Measurements from ENCODE around the gene NR2F2.

Gene NR2F2

DNA sequence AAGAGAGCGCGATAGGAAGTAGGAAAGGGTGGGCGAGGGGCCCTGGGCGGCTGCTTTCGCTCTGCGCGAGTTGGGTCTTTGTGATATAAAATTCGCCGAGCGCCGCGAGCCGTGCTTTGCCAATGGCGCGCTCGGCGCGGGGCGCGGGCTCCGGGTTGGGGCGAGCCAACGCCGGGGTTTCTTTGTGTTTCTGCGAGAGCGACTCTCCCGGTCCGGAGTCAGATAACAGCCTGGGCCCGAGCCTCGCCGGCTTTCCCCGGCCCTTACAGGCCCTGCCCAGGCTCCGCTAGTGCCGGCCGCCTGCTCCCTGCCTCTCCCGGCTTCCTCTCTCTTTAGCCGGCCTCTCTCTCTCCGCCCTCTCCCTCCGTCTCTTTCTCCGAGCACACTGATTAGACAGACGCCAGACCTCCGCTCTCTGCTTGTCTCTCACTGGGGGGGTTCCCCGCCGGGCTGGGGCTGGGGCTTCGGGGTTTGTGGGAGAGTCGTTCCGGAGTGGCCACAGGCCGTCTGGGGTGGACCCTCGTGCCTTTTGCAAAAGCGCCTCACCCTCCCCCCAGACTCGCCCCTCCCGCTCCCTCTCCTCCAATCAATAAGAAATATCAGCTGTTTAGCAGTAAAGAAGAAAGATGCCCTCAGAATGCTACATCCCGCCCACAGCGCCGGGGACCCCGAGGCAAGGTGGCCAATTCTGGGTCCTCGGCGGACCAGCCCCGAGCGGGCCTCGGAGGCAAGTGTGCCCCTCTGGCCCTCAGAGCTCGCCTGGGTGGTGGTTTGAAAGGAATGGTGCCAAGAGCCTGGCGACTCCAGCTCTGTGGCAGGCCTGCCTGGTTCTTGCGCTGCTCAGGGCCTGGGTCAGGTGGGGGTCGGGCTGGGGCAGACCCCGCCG lies 2.9 kb downstream of the NR2F2 start:
- peaks cover 28% of the 10 kb centered on the region for H3K4me1 Mint-ChIP-seq (ENCODE audit: low read depth)
- H3K4me3 Mint-ChIP-seq = peak overlapping the region; percentile 50
- no peak for DNase-seq
- no peak overlapping the region for H3K27ac Mint-ChIP-seq
- no peaks in the 10 kb centered on the region for H3K9me3 Mint-ChIP-seq
- H3K36me3 Mint-ChIP-seq (ENCODE audit: low read depth) = no peaks in the 10 kb centered on the region
- peaks cover 91% of the 10 kb centered on the region for H3K27me3 Mint-ChIP-seq

DNA sequence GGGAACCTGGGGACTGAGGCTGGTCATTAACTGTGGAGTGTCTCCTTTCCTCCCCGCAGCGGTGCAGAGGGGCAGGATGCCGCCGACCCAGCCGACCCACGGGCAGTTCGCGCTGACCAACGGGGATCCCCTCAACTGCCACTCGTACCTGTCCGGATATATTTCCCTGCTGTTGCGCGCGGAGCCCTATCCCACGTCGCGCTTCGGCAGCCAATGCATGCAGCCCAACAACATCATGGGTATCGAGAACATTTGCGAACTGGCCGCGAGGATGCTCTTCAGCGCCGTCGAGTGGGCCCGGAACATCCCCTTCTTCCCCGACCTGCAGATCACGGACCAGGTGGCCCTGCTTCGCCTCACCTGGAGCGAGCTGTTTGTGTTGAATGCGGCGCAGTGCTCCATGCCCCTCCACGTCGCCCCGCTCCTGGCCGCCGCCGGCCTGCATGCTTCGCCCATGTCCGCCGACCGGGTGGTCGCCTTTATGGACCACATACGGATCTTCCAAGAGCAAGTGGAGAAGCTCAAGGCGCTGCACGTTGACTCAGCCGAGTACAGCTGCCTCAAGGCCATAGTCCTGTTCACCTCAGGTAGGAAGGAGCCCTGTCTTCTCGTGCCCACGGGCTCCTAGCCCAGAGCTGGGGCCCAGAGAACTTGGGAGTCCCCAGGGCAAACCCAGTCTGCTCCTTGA lies 3.7 kb downstream of the NR2F2 start:
- Mint-ChIP-seq H3K36me3 (ENCODE audit: low read depth) (no peaks in the 10 kb centered on the region), H3K27ac (no peak overlapping the region), H3K9me3 (no peaks in the 10 kb centered on the region), H3K4me1 (ENCODE audit: low read depth) (peaks cover 28% of the 10 kb centered on the region), H3K27me3 (peaks cover 89% of the 10 kb centered on the region), H3K4me3 (no peak overlapping the region)
- no peak for DNase-seq

DNA sequence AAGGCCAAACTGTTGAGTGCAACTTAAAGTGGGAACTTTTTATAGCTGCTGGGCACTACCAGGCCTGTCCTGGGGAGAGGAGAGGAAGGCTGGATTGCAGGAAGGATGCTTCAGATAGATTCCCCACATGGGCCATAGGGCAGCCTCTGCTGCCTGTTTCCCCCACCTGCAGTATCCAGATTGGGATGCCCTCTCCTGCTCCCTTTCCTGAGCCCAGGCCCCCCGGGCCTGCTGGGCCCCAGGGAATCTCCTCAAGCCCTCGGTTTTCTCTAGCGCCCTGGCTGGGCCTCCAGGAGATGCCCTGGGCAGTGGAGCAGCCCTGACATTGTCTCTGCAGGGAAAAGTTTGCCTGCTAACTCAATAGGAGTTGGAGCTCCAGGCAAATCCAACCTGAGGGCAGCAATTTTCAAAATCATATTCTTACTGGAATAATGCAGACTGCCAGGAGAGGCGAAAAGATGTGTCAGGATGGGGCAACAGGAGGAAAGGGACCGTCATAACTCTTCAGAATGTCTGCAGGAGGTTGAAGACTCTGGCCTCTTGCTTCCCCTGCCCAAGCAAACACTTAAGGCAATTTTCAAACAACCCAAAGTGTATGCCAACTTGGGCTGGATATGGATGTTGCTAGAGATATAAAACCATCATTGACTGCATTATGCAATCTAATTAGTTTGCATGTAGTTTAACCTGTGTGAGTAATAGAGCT lies 4.4 kb downstream of the NR2F2 start:
- Mint-ChIP-seq H3K36me3 (ENCODE audit: low read depth) (no peaks in the 10 kb centered on the region), H3K27ac (no peak overlapping the region), H3K4me1 (ENCODE audit: low read depth) (peaks cover 27% of the 10 kb centered on the region), H3K27me3 (peaks cover 89% of the 10 kb centered on the region), H3K9me3 (no peaks in the 10 kb centered on the region), H3K4me3 (no peak overlapping the region)
- no peak for DNase-seq

DNA sequence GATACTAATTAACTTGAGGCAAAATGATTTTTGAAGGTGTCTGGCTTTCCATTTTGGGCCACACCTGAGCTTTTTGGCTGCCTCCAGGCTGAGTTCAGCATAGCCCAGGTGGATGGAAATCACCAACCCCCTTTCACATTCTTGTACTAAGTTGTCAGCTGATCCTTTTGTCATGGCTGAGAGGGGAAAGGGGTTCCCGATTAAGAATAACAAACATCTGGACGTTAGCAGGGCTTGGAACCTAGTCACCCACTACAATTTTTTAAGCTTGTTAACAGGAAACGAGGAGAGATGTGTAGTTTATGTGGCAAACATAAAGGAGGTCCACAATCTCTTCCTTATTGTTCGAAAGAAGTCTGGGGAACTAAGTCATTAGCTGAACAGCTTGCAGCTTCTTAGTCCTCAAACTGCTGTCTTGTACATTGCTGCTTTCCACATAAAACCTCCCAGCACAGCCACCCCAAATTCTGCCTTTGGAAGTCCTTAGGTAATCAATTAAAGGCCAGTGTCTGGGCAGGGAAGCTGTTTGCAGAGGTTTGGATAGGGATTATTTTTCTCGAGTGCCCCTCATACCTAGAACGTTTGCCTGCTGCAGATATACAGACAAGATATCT lies 5.0 kb downstream of the NR2F2 start:
- H3K27me3 Mint-ChIP-seq = peaks cover 92% of the 10 kb centered on the region
- peaks cover 26% of the 10 kb centered on the region for H3K4me1 Mint-ChIP-seq (ENCODE audit: low read depth)
- no peak for DNase-seq
- H3K4me3 Mint-ChIP-seq = no peak overlapping the region
- no peak overlapping the region for H3K27ac Mint-ChIP-seq
- H3K36me3 Mint-ChIP-seq (ENCODE audit: low read depth) = no peaks in the 10 kb centered on the region
- peaks cover 6% of the 10 kb centered on the region for H3K9me3 Mint-ChIP-seq

DNA sequence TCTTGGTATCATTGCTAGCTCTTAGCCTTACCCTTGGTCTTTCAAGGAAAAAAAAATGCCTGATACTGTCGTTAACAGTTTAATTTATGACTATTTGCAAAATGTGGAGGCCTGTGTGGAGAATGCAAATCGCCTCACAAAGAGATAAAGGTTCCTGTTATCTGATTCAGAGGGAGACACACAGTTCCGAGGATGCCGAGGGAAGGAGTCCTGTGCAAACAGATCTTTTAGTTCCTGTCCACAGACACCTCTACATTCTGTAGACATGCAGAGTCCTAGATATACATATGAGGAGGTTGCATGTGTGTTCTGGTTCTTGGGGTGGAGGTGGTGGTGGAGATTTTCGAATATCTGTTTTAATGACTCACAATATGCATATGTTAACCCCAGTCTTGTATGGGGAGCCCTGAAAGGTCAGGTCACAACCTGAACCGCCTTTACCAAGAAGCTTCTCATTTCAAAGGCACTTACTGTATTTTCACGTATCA lies 5.7 kb downstream of the NR2F2 start:
- peaks cover 25% of the 10 kb centered on the region for H3K4me1 Mint-ChIP-seq (ENCODE audit: low read depth)
- H3K9me3 Mint-ChIP-seq = peaks cover 6% of the 10 kb centered on the region
- no peaks in the 10 kb centered on the region for H3K36me3 Mint-ChIP-seq (ENCODE audit: low read depth)
- peaks cover 92% of the 10 kb centered on the region for H3K27me3 Mint-ChIP-seq
- no peak overlapping the region for H3K4me3 Mint-ChIP-seq
- no peak overlapping the region for H3K27ac Mint-ChIP-seq
- no peak for DNase-seq

DNA sequence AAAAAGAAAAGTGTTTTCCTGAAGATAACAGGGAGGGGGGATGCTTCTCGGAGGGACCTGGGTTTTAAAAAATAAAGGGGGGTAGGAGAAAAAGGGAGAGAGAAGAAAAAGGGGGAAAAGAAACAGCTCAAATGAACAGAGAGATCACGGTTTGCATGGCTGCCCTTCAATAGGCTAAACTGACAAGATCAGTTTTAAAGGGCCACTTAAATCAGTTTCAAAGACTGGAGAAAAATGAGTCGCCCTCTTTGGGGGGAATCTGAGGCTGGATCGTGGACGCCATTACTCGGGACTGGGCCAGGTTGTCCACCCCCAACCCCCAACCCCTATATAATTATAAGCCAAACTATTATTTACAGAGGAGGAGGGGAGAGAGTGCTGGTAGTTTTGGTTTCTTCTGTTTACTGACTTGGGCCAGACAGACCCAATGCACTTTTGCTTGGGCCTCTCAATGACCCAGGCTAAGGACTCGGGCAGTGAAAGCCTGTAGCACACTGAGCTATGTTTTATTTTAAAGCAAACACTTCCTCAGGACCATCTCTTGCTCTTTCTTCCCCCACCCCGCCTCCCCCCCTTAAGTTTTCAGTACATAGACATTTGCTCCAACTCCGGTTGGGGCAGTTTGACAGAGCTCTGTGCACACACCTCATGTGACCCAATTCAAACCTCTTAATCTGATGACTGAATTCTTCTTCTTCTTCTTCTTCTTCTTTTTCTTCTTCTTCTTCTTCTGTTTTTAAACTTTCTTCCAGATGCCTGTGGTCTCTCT lies 6.3 kb downstream of the NR2F2 start:
- Mint-ChIP-seq H3K27me3 (peaks cover 93% of the 10 kb centered on the region), H3K27ac (no peak overlapping the region), H3K4me1 (ENCODE audit: low read depth) (peaks cover 24% of the 10 kb centered on the region), H3K36me3 (ENCODE audit: low read depth) (no peaks in the 10 kb centered on the region), H3K4me3 (no peak overlapping the region), H3K9me3 (peaks cover 6% of the 10 kb centered on the region)
- DNase-seq = no peak

DNA sequence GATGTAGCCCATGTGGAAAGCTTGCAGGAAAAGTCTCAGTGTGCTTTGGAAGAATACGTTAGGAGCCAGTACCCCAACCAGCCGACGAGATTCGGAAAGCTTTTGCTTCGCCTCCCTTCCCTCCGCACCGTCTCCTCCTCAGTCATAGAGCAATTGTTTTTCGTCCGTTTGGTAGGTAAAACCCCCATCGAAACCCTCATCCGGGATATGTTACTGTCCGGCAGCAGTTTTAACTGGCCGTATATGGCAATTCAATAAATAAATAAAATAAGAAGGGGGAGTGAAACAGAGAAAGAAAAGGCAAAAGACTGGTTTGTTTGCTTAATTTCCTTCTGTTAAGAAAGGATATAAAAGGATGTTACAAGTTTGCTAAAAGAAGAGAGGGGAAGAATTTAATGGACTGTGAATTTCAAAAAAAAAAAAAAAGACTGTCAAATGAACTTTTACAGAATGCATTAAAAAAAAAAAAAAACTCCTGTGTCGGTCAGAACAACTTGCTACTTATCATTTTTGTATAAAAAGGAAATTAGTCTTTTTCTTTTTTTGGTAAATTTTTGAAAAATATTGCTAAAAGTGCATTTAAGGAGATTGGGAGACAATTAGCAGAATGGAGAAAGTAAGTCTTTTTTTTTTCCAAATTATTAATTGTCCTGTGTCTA lies 7.0 kb downstream of the NR2F2 start:
- Mint-ChIP-seq H3K36me3 (ENCODE audit: low read depth) (no peaks in the 10 kb centered on the region), H3K27ac (no peak overlapping the region), H3K27me3 (peaks cover 96% of the 10 kb centered on the region), H3K4me3 (no peak overlapping the region), H3K9me3 (peaks cover 6% of the 10 kb centered on the region), H3K4me1 (ENCODE audit: low read depth) (peaks cover 22% of the 10 kb centered on the region)
- no peak for DNase-seq

DNA sequence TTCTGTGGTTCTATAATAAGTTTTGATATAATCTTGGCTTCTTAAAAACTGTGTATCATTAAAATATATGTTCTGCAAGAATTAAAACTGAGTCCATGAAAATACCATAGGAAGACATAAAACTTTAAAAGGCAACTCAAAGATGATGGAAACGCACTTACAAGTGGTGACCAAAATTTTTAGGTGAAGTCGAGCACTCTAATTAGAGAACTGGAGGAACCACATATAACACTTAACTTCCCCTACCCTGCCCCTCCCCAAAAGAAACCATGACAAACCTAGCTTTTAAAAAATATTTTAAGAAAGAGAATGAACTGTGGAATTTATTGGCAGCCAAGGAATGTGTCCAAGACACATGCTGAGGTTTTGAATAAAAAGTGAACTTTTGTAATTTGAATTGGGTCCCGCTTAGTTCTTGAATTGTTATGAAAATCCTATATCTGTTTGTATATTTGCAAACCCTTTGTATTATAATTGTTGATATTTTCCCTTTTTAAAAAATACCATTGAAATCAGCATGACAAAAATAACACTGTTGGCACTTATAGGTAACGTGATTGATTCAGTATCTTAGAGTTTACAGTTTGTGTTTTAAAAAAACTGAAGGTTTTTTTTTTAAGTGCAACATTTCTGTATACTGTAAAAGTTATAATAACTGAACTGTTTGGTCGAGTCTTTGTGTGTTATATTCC lies 7.7 kb downstream of the NR2F2 start:
- H3K9me3 Mint-ChIP-seq = peaks cover 6% of the 10 kb centered on the region
- H3K4me3 Mint-ChIP-seq = no peak overlapping the region
- no peak for DNase-seq
- H3K4me1 Mint-ChIP-seq (ENCODE audit: low read depth) = peaks cover 17% of the 10 kb centered on the region
- H3K27me3 Mint-ChIP-seq = peaks cover 96% of the 10 kb centered on the region
- no peak overlapping the region for H3K27ac Mint-ChIP-seq
- no peaks in the 10 kb centered on the region for H3K36me3 Mint-ChIP-seq (ENCODE audit: low read depth)

DNA sequence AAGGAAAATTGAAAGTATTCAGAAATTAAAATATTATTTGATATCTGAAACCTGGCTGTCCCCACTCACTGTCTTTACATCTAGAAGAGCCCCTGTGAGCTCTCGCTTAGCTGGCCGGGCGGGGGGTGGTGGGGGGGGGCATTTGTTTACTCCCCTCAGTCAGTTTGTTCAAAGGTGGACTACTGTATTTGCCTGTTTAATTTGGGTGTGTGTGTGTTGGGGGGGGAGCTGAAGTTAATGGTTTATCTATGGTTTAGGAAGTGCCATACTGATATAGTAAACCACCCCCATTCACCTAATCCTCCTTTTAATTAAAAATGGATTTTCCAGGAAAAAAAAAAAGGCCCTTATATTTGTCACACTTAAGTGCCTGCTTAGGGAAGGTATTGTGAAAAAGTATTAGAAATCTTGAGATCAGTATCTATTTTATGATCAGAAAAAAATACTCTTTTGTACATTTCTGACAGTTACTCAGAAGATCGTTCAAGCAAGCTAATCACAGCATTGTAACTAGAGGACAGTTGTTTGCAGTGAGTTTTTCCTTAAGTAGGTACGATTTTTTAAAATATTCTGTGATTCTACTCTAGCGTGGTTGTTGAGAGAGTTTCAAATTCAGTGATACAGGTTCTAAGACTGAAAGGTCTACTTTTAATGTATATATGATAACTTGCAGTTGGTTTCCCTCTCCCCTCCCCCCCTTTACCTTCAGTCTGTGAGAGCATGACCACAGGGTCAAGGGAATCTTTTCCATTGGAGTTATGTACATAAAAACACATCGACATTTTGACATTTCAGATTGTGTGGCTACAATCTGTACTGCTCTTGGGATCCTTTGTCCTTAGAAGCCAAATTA lies 8.5 kb downstream of the NR2F2 start:
- Mint-ChIP-seq H3K27ac (no peak overlapping the region), H3K4me3 (no peak overlapping the region)

DNA sequence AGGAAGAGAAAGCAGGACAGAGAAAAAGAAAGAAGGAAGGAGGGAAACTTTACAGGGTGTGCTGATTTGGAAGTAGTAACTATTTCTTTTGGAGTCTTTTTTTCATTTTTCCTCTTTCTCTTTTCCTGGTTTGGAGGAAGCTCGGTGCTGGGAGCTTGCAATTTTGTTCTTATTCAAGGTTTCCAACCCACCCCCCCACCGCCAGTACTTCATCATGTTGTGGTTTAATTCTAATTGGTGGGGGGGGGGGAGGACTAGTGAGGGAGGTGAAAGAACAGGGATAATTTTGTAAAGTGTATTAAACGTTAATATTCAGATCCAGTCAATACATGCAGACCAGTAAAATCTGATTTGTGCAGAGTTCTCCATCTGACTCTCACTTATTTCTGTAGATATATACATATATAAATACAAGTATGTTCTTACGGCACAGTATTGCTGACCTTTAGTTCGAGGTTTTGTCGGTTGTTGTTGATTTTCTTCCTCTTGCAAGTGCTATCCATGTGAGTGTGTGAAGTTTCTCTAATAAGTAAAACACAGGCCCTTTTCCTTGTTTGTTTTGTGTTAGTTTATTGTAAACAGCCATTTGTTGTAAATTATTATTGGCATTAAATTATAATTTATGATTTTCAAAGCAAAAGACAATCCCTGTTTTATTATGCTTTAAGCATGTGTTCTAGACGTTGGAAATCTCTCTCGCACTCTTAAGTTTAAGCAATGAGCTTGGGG lies 9.3 kb downstream of the NR2F2 start:
- no peak overlapping the region for H3K4me3 Mint-ChIP-seq
- H3K36me3 Mint-ChIP-seq (ENCODE audit: low read depth) = no peaks in the 10 kb centered on the region
- H3K27ac Mint-ChIP-seq = no peak overlapping the region
- peaks cover 9% of the 10 kb centered on the region for H3K4me1 Mint-ChIP-seq (ENCODE audit: low read depth)
- peaks cover 6% of the 10 kb centered on the region for H3K9me3 Mint-ChIP-seq
- DNase-seq = no peak
- H3K27me3 Mint-ChIP-seq = peaks cover 96% of the 10 kb centered on the region

More for the DNA sequence above, 8.5 kb downstream of the NR2F2 start:
- Mint-ChIP-seq H3K27me3 (peaks cover 96% of the 10 kb centered on the region), H3K4me1 (ENCODE audit: low read depth) (peaks cover 9% of the 10 kb centered on the region), H3K9me3 (peaks cover 6% of the 10 kb centered on the region), H3K36me3 (ENCODE audit: low read depth) (no peaks in the 10 kb centered on the region)
- no peak for DNase-seq

DNA sequence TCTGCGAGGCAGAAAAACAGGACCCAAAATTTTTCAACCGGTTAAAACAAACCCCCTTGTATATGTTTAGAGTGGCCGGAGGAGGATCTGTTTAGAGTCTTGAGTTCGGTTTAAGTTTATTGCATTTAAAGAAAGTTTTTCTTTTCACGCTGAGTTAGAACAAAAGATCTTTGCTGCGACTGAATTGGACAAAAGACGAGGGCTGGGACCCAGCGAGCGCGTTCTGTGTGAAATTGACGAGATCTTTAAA lies 9.8 kb downstream of the NR2F2 start:
- Mint-ChIP-seq H3K27ac (no peak overlapping the region), H3K4me1 (ENCODE audit: low read depth) (peaks cover 9% of the 10 kb centered on the region), H3K36me3 (ENCODE audit: low read depth) (no peaks in the 10 kb centered on the region), H3K27me3 (peaks cover 96% of the 10 kb centered on the region), H3K9me3 (peaks cover 6% of the 10 kb centered on the region), H3K4me3 (no peak overlapping the region)
- DNase-seq = no peak
